Measurements from ENCODE around the gene VRTN.

DNA sequence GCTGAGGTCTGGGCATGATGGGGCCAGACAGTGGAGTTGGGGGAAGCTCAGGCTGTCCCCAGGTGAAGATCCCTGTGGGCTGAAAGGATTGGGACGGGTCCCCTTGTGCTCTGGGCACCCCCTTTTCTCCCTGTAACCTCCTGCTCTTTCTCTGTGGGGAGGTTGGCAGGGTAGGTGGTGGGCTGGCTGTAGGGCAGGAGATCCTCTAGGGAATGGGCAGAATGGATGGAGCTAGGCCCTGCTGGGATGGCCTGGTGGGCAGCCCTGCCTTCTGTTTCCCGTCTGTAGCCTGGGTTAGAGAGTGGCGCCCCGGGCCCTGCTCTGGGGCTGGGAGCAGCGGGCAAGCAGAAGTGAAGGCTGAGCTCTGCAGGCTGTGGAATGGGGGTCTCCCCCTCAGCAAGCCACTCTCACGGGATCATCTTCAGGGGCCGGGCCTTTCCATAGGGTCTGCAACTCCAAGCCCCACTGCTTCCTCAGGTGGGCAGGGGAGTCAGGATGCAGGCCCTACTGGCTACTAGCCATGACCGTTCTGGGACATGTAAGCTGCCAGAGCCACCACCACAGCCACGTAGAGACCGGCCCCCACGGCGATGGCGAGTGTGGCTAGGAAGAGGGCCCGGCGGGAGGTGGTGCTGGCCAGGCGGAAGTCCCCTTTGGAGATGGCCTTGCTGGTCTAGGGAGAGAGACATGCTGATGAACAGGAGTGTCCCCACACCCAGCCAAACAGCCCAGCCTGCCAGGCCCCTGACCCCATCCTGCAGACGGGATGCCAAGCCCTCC is 58.9 kb downstream of the VRTN start:
- TF ChIP-seq, protein P1, sequence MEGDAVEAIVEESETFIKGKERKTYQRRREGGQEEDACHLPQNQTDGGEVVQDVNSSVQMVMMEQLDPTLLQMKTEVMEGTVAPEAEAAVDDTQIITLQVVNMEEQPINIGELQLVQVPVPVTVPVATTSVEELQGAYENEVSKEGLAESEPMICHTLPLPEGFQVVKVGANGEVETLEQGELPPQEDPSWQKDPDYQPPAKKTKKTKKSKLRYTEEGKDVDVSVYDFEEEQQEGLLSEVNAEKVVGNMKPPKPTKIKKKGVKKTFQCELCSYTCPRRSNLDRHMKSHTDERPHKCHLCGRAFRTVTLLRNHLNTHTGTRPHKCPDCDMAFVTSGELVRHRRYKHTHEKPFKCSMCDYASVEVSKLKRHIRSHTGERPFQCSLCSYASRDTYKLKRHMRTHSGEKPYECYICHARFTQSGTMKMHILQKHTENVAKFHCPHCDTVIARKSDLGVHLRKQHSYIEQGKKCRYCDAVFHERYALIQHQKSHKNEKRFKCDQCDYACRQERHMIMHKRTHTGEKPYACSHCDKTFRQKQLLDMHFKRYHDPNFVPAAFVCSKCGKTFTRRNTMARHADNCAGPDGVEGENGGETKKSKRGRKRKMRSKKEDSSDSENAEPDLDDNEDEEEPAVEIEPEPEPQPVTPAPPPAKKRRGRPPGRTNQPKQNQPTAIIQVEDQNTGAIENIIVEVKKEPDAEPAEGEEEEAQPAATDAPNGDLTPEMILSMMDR (IDR thresholded peaks at IDR 0.05; ENCODE audit: low read depth, low read length, poor library complexity, severe bottlenecking): no peak
- TF ChIP-seq EZH2phosphoT487 (IDR thresholded peaks at IDR 0.05; ENCODE audit: borderline replicate concordance, low read length): no peak
